Activated CD8-positive, alpha-beta memory T cell treated with anti-CD3 and anti-CD28 coated beads, Interleukin-2, amount 50 U/mL, for 1 hour (primary cell): ENCODE data around the gene CCDC82.
A peak's percentile ranks its signal among the peaks of the same experiment; 100 is the strongest.

ENCODE experiments used
- DNase-seq: peaks from one replicate; pipeline ENCODE4 v3.0.0-alpha.2; 2020; ENCODE audit errors: extremely low read depth

The CCDC82 gene

DNA sequence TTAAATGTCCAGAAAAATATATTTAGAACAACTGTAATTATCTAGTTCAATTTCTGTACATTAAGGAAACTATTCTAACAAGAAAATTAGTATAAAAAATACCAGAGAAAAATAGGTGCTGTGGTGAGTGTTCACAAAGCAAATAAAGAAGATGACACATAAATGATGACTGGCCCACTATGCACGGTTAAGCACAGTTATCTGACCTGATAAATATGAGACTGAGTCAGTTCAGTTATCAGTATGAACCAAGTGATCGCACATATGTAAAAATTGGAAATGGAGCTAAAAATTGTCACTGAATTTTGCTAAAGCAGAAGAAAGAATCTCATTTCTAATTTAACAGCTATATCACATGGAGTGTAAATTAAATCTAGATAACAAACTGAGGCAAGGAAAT, 27.9 kb downstream of the CCDC82 start:
- no peak for DNase-seq

DNA sequence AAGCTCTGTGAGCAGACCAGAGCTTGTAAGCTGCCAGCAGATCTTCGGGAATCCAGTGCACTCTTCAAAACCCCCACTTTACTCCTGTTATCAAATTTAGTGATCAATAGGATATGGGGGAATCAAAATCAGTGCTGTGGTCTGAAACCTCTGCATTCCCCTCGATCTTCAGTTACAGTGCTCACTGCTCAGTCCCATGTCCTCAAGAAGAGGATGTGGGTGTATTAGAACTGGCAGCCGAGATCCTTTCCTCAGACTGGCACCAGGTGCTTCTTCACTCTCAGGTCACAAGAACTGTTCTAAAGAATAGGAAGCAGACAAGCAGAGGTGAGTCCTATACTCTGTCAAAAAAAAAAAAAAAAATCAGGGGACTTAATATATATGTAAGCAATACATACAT, 31.4 kb downstream of the CCDC82 start:
- no peak for DNase-seq

- DNase-seq, result no peak
These were observed 31.9 kb downstream of the CCDC82 start for GRCh38 chr11:96357794-96358193.

DNA sequence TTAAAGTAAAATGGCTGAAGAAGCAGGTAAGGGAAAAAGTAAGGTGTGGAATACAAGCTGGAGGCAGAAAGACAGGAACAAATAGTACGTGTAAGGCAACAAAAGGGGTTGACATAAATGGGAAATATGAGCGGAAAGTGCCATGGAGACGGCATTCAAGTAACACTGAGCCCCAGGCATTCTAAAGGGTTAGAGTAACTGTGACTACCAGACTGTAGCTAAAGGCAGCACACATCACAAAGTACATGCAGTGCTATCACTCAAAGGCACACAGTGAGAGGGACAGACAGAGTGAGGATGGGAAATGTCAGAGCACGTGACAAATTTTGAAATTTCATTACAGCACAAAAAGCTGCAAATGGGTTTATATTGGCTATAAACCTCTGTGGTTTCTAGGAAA, 32.9 kb downstream of the CCDC82 start:
- no peak for DNase-seq

DNA sequence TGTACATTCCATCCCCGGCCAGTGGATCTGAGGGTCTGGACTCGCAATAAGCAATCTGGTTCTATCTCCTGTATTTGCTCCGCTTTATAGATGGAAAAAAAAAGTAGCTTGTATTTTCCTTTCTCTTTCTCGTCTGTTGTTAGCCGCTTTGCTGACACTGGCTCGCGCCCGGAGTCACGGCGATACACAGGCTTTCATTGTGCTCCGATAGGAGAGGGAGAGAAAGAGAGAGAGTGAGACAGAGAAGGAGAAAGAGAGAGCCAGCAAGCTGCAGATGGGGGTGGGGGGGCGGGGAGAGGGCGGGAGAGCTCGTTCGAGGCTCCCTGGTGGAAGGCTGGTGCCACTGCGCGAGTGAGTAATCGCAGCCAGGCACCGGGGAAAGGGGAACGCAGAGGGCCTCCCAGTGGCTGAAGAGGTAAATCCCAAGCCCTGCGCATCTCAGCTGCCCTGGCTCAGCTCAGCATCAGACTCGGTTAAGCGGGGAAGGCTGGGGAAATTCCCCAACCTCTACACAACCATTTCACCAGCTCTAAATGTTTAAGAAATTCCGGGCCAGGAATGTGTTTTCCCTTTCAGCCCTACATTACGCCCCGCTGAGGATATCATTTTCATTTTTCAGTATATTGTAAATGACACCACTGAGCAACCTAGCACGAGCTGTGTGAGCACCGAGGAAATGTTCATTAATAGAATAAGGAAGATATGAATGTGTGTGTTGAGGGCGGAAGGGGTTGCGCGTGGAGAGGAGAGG, 46.6 kb downstream of the CCDC82 start, which contains the start of gene MAML2:
Gene MAML2, minus strand, starts transcription at position 235 of the 751 bp plus-strand sequence. CDS start 1,300 bp downstream, outside the sequence.
- DNase-seq, result peak; percentile 81

GRCh38 chr11:96342014-96342960, 47.4 kb downstream of the CCDC82 start:
- DNase-seq, result no peak

DNA sequence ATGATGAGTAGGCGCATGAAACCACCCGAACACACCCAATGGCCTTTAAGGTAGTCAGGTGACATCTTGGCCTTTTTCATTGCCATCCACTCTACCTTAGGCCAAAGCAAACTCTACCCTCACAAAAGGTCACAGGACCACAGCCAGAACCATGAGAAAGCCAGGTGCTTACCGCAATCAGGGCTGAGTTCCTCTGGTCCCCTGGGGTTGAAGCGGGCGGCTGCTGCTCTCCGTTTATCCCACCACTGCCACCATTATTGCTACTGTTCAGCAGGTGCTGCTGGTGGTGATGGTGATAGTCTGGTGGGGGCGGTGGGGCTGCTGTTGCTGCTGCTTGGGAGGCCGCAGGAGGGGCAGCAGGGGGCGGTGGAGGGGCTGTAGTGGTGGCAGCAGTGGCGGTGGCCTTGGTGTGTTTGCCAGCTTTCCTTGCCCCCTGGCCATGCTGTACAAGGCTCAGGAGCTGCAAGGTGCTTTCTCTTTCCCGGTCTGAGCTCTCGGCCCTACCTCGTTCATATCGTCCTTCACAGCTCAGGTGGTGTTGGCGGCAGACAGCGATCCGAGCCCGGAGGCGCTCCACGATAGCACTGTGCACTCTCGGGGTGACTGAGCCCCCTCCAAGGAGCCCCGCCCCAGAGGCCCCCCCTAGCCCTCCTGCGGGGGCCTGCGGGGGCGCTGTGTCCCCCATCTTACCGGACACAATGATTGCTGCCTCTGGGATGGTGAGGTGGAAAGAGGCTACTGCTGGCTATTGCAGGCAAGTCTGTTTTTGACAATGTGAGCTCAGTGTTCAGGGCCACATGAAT, 48.3 kb downstream of the CCDC82 start:
- no peak for DNase-seq

GRCh38 chr11:96340555-96340885, 49.2 kb downstream of the CCDC82 start:
- DNase-seq, result no peak

- DNase-seq, result no peak
These were observed 49.8 kb downstream of the CCDC82 start for GRCh38 chr11:96339706-96340554.

GRCh38 chr11:96338910-96339705, 50.6 kb downstream of the CCDC82 start:
- DNase-seq, result no peak

DNA sequence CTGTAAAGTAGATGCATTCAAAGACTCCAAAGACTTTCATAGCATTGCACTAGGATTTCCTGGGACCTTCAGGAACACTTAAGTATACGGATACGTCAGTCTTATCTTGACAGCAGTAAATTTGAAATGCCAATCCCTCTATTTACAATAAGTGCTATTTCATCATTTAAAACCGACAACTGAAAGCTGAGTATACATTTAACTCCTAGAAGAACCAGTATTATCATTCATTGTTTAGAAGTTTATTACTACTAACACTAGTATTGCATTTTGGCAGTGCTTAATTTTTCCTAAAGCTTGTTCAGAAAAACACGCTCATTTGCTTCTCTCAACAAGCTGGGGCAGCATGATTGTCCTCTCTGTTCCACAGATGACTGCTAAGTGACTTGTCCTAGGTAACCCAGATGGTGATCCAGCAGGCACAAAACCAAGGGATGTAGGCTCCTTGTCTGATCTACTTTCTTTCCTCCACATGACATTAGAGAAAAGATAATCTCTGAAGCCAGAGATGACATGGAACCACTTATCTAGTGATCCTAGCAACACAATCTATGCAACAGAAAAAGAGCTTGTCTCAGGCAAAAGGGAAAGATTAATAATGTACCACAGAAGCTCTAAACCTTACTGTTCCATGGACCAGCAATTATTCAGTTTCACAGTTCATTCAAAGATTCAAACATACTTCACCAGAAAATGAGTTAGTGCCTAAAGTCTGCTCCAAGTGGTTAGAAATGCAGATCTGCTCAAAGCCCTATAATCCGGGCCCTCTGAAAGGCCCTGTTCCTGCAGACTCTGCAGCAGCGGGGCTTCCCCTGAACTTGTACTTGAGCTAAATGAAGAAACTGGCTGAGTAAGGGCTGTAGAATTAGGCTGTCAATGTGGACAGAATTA, 51.9 kb downstream of the CCDC82 start:
- no peak for DNase-seq

GRCh38 chr11:96335388-96335787, 54.3 kb downstream of the CCDC82 start:
- DNase-seq, result no peak

DNA sequence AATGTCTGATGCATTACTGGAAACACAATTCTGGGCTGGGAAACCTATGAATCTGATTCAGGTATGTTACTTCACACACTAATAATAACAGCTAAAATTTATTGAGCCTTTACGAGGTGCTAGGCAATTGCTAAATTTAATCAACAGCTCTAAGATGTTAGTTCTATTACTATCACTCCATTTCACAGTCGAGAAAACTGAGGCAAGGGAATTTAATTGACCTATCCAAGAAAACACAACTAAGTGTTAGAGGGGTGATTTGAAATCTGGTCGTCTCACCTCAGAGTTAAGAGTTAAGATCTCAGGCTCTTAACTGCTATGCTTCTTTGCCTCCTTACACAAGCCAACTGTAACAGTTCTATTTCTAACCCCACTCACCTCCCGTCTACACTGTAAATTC, 55.5 kb downstream of the CCDC82 start:
- DNase-seq, result no peak

DNA sequence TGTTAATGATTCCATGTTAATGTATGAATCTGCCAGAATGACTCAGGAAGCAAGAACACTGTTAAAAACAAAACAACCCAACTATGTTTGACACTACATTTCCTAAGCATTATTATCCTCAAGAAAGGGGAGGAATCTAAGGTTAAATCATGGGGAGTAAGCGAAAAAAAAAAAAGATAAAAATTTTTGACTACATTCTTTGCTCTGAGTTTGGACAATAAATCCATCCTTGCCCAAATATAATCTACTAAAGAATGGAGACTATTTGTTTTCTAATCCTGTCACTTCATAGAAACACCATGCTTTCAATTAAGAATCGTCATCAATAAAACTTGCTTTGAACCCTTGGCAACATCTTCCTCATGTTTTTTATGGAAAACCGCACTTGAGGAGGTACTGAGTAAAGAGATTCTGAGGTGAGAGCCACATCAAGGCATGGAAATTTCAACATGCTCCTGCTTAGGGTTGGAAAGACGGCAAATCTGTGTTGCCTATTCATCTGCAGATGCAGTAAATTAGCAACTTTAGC, 56.5 kb downstream of the CCDC82 start:
- no peak for DNase-seq

DNA sequence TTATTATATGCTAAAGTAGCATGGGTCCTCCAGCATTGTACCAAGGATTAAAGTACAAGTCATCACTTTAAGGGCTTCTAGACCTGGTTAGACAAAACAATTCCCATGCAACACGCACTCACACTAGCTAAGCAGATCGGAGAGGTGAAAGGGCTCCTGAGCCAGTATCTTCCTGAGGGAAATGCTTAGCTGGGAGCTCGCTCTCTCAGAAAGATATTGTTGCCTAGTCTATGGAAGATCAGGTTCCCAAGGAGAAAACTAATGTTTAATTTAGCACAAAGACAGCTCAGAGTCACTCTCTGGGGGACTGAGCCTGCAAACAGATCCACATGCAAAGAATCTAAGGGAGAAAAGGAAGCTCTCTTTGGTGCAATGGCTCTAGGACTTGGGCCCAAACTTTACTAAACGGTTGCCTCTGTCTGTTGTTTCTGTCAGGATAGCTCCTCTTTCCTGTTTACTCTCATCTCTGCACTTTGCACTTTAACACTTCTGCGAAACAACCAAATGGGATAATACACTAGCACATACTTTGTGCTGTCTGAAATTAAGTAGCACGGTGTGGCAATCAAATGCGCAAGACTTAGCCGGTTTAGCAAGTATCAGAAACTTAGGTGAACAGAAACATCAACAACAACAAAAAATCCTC, 57.5 kb downstream of the CCDC82 start:
- DNase-seq, result no peak

DNA sequence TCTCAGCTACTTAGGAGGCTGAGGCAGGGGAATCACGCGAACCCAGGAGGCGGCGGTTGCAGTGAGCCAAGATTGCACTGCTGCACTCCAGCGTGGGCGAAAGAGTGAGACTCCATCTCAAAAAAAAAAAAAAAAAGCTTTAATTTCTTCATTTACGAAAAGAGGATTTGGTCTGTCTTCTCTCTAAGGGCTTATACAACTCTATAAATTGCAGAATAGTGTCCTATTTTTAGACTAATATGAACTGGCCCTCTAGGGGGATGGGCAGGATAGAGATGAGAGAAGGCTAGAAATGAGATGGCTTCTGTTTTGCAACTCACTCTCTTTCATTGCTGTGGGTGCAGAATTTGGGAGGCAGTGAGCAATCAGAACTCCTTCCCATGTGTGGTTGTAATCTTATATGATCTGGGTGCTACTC, 58.0 kb downstream of the CCDC82 start:
- no peak for DNase-seq

DNA sequence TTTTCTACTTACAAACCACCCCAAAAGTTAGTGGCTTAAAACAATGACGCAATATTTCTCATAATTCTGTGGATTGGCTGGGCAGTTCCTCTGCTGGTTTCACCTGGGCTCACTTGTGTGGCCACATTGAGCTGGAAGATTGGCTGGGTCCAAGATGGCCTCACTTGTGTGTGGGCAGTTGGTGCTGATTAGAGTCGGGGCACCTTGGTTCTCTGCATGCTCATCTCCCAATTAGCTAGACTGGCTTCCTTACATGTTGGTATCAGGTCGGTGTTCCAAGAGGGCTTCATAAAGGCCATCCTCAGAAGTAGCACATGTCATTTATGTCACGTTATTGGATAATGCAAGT, 59.2 kb downstream of the CCDC82 start:
- DNase-seq, result no peak

- DNase-seq, result no peak
These were observed 59.7 kb downstream of the CCDC82 start for GRCh38 chr11:96329855-96330510.
